GM18907 (cell line): ENCODE results near the gene CCDC18.

Experiments
- ATAC-seq: cut with Tn5 transposase; IDR thresholded peaks from one replicate; pipeline ENCODE4 v1.9.1; 2021; ENCODE audit warnings: mild to moderate bottlenecking, moderate library complexity; ENCODE audit not compliant: unreplicated experiment

Gene CCDC18

GRCh38 chr1:93296555-93297154 lies 116.1 kb downstream of the CCDC18 start:
- no peak for ATAC-seq

- no peak for ATAC-seq
These were observed 120.6 kb downstream of the CCDC18 start for GRCh38 chr1:93301131-93301530.

- ATAC-seq = no peak
These were observed 121.6 kb downstream of the CCDC18 start for GRCh38 chr1:93302078-93302477.

GRCh38 chr1:93304716-93305138 lies 124.2 kb downstream of the CCDC18 start:
- ATAC-seq = peak; percentile 46

DNA sequence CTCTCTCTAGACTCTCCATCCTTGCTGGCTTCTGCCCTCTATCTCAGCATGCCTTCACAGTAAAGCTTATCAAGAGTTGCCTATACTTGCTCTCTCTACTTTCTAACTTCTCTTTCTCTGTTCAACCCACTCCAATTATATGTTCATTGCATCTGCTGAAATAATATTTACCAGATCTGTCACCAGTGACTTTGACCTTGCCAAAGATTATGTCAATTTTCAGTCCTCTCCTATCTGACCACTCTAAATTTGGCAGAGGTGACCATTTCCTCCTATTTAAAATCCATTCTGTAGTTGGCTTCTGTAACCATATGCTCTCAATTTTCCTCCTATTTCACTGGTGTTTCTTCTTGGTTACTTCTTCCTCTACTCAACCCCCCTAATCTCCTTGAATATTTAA lies 126.4 kb downstream of the CCDC18 start:
- ATAC-seq = no peak

DNA sequence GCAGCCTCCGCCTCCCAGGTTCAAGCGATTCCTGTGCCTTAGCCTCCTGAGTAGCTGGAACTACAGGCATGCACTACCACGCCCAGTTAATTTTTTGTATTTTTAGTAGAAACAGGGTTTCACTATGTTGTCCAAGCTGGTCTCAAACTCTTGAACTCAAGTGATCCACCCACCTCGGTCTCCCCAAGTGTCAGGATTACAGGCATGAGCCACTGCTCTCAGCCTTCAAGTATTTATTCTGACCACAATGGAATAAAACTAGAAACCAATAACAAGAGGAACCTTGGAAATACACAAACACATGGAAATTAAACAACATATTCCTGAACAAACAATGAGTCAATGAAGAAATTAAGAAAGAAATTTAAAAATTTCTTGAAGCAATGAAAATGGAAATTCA lies 132.5 kb downstream of the CCDC18 start:
- no peak for ATAC-seq

DNA sequence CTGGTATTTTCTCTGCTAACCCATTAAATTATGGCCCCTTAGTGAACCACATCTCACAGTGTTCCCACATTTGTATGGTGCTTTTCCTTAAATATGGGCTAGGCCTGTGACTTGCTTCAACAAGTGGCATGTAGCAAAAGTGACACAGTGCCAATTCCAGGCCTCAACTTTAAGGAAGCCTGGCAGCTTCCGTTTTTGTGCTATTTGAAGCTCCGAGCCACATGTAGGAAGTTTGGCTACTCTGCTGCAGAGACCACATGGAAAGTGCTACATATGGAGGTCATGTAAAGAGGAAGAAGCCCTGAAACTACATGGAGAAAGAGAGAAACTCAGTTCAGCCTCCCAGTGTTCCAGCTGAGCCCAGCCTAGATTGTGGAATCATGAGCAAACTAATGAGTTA lies 136.7 kb downstream of the CCDC18 start:
- ATAC-seq = no peak

- no peak for ATAC-seq
These were observed 137.4 kb downstream of the CCDC18 start for GRCh38 chr1:93317943-93318342.

- ATAC-seq = no peak
These were observed 141.2 kb downstream of the CCDC18 start for GRCh38 chr1:93321720-93322119.

- no peak for ATAC-seq
These were observed 141.8 kb downstream of the CCDC18 start for GRCh38 chr1:93322349-93322748.

- no peak for ATAC-seq
These were observed 142.8 kb downstream of the CCDC18 start for GRCh38 chr1:93323185-93323820.

DNA sequence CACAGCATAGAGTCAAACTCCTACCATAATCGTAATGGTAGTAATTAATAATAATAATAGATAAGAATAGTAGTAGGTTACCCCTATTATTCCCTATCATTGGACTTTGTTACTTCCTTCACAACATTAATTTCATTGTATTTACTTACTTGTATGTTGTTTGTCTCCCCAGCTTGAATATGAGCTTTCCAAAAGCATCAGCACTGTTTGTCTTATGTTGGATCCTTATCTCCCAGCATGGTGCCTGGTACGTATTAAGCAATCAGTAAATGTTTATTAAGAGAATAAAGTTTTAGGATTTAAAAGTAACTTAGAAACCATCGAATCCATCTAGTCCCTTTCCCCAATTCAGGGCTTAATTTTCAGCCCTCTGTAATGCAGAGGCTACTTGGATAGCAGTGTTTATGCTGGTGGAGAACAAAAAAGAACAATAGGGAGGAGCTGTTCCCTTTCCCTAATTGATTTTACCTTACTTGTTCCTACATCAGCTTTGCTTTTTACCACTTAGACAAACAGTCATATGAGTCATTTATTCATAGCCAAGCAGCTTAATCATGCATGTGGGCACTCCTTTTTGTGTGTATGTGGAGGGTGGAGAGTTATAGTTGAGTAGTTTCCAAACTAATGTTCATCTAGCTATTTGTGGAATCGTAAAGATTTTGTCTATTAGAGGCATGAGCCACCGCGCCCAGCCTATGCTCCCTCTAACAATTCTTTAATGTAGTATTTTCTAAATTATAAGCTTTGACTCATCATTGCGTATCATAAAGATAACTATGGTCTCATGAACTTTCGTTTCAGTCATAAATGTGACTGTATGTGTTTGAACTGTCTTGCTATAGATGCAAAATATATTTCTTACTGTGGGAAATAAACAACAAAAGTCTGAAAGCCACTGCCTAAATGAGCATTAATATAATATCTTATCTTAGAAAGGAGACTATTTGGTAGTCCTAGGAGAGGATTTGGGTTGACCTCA lies 144.3 kb downstream of the CCDC18 start:
- ATAC-seq = no peak
